Mucosa of stomach (tissue), 1 donor: ENCODE measurements around the gene HSD17B12.
A peak's percentile ranks its signal among the peaks of the same experiment; 100 is the strongest.

Experiments used
- H3K27me3 ChIP-seq: one replicate; pipeline ENCODE4 v1.7.0; 2013; ENCODE audit warnings: mild to moderate bottlenecking, low read length; ENCODE audit not compliant: control insufficient read depth, insufficient read depth
- H3K36me3 ChIP-seq: one replicate; pipeline ENCODE4 v1.7.0; 2013; ENCODE audit warnings: low read length; ENCODE audit not compliant: control insufficient read depth, insufficient read depth
- H3K4me1 ChIP-seq: one replicate; pipeline ENCODE4 v1.7.0; 2013; ENCODE audit warnings: mild to moderate bottlenecking, low read length; ENCODE audit not compliant: control insufficient read depth, insufficient read depth
- H3K4me3 ChIP-seq: one replicate; pipeline ENCODE4 v1.7.0; 2013; ENCODE audit warnings: low read length
- H3K9ac ChIP-seq: one replicate; pipeline ENCODE4 v1.7.0; 2013; ENCODE audit warnings: mild to moderate bottlenecking, low read length, moderate library complexity
- H3K9me3 ChIP-seq: one replicate; pipeline ENCODE4 v1.7.0; 2013; ENCODE audit warnings: mild to moderate bottlenecking, low read length, moderate library complexity; ENCODE audit not compliant: control insufficient read depth
- donor health status: Pancreatic carcinoma.

Gene HSD17B12

GRCh38 chr11:43680521-43681400, at the start of gene HSD17B12:
HSD17B12 (plus strand) TSS chr11:43680738; CDS start chr11:43680828, 90 bp downstream.
- H3K9me3 ChIP-seq = no peaks in the 10 kb centered on the region
- H3K4me1 ChIP-seq = peaks cover 8% of the 10 kb centered on the region
- no peaks in the 10 kb centered on the region for H3K36me3 ChIP-seq
- H3K9ac ChIP-seq = peak within 1 kb of the TSS; percentile 98
- H3K27me3 ChIP-seq = no peaks in the 10 kb centered on the region
- H3K4me3 ChIP-seq = peak within 1 kb of the TSS; percentile 84

- Histone ChIP-seq H3K4me1 (no peaks in the 10 kb centered on the region), H3K4me3 (no peak overlapping the region), H3K27me3 (peaks cover 13% of the 10 kb centered on the region), H3K9me3 (no peaks in the 10 kb centered on the region), H3K9ac (no peak overlapping the region), H3K36me3 (no peaks in the 10 kb centered on the region)
These were observed 48.8 kb upstream of the HSD17B12 start for GRCh38 chr11:43631732-43632131.

GRCh38 chr11:43632181-43632580, 48.4 kb upstream of the HSD17B12 start:
- peaks cover 13% of the 10 kb centered on the region for H3K27me3 ChIP-seq
- no peaks in the 10 kb centered on the region for H3K4me1 ChIP-seq
- no peak overlapping the region for H3K4me3 ChIP-seq
- H3K9me3 ChIP-seq = no peaks in the 10 kb centered on the region
- no peak overlapping the region for H3K9ac ChIP-seq
- no peaks in the 10 kb centered on the region for H3K36me3 ChIP-seq

GRCh38 chr11:43638717-43639116, 41.8 kb upstream of the HSD17B12 start:
- H3K9me3 ChIP-seq = no peaks in the 10 kb centered on the region
- H3K4me3 ChIP-seq = no peak overlapping the region
- no peak overlapping the region for H3K9ac ChIP-seq
- H3K27me3 ChIP-seq = peaks cover 13% of the 10 kb centered on the region
- H3K4me1 ChIP-seq = no peaks in the 10 kb centered on the region
- H3K36me3 ChIP-seq = no peaks in the 10 kb centered on the region

- no peak overlapping the region for H3K9ac ChIP-seq
- peaks cover 13% of the 10 kb centered on the region for H3K27me3 ChIP-seq
- H3K36me3 ChIP-seq = no peaks in the 10 kb centered on the region
- H3K9me3 ChIP-seq = no peaks in the 10 kb centered on the region
- no peaks in the 10 kb centered on the region for H3K4me1 ChIP-seq
- no peak overlapping the region for H3K4me3 ChIP-seq
These were observed 41.3 kb upstream of the HSD17B12 start for GRCh38 chr11:43639224-43639623.

GRCh38 chr11:43639920-43640319, 40.6 kb upstream of the HSD17B12 start:
- Histone ChIP-seq H3K4me3 (no peak overlapping the region), H3K9ac (no peak overlapping the region), H3K4me1 (peaks cover 3% of the 10 kb centered on the region), H3K9me3 (no peaks in the 10 kb centered on the region), H3K36me3 (no peaks in the 10 kb centered on the region), H3K27me3 (peaks cover 13% of the 10 kb centered on the region)

- peaks cover 6% of the 10 kb centered on the region for H3K4me1 ChIP-seq
- peak overlapping the region; percentile 84 for H3K4me3 ChIP-seq
- H3K27me3 ChIP-seq = peaks cover 9% of the 10 kb centered on the region
- peak overlapping the region; percentile 84 for H3K9ac ChIP-seq
- H3K9me3 ChIP-seq = no peaks in the 10 kb centered on the region
- H3K36me3 ChIP-seq = no peaks in the 10 kb centered on the region
These were observed 36.5 kb upstream of the HSD17B12 start for GRCh38 chr11:43643898-43644620.

GRCh38 chr11:43644621-43645299, 35.8 kb upstream of the HSD17B12 start:
- Histone ChIP-seq H3K9me3 (no peaks in the 10 kb centered on the region), H3K36me3 (no peaks in the 10 kb centered on the region), H3K27me3 (peaks cover 2% of the 10 kb centered on the region), H3K9ac (peak overlapping the region; percentile 84), H3K4me3 (peak overlapping the region; percentile 84), H3K4me1 (peaks cover 6% of the 10 kb centered on the region)

- H3K9ac ChIP-seq = no peak overlapping the region
- no peak overlapping the region for H3K4me3 ChIP-seq
- H3K9me3 ChIP-seq = no peaks in the 10 kb centered on the region
- no peaks in the 10 kb centered on the region for H3K36me3 ChIP-seq
- H3K4me1 ChIP-seq = peaks cover 6% of the 10 kb centered on the region
- no peaks in the 10 kb centered on the region for H3K27me3 ChIP-seq
These were observed 33.8 kb upstream of the HSD17B12 start for GRCh38 chr11:43646767-43647166.

GRCh38 chr11:43648888-43649287, 31.6 kb upstream of the HSD17B12 start:
- H3K9me3 ChIP-seq = no peaks in the 10 kb centered on the region
- no peak overlapping the region for H3K4me3 ChIP-seq
- H3K4me1 ChIP-seq = peaks cover 6% of the 10 kb centered on the region
- H3K36me3 ChIP-seq = no peaks in the 10 kb centered on the region
- no peak overlapping the region for H3K9ac ChIP-seq
- H3K27me3 ChIP-seq = no peaks in the 10 kb centered on the region

- H3K27me3 ChIP-seq = no peaks in the 10 kb centered on the region
- no peaks in the 10 kb centered on the region for H3K9me3 ChIP-seq
- H3K4me1 ChIP-seq = peaks cover 6% of the 10 kb centered on the region
- no peaks in the 10 kb centered on the region for H3K36me3 ChIP-seq
- H3K4me3 ChIP-seq = no peak overlapping the region
- H3K9ac ChIP-seq = no peak overlapping the region
These were observed 31.0 kb upstream of the HSD17B12 start for GRCh38 chr11:43649501-43649900.

GRCh38 chr11:43649921-43650320, 30.6 kb upstream of the HSD17B12 start:
- Histone ChIP-seq H3K4me3 (no peak overlapping the region), H3K4me1 (peaks cover 3% of the 10 kb centered on the region), H3K9ac (no peak overlapping the region), H3K36me3 (no peaks in the 10 kb centered on the region), H3K9me3 (no peaks in the 10 kb centered on the region), H3K27me3 (no peaks in the 10 kb centered on the region)
